Stimulated activated CD8-positive, alpha-beta memory T cell treated with anti-CD3 and anti-CD28 coated beads, Interleukin-12 subunit alpha, Interleukin-12 subunit beta, amount 100 ng/mL, for 4 hours (primary cell): ENCODE data around the gene TAAR9.
A peak's percentile ranks its signal among the peaks of the same experiment; 100 is the strongest.
"Not testable (repeated sequence)": the region's sequence is repeated elsewhere in the genome, so short reads cannot be mapped to it uniquely, and the experiment has no call there.

Experiments used
- DNase-seq: peaks from one replicate; pipeline ENCODE4 v3.0.0-alpha.2; 2020; ENCODE audit warnings: low read depth

The TAAR9 gene

GRCh38 chr6:132515386-132515785 is 22.7 kb upstream of the TAAR9 start:
- DNase-seq, result no peak

GRCh38 chr6:132520953-132521352 is 17.1 kb upstream of the TAAR9 start:
- DNase-seq, result no peak

DNA sequence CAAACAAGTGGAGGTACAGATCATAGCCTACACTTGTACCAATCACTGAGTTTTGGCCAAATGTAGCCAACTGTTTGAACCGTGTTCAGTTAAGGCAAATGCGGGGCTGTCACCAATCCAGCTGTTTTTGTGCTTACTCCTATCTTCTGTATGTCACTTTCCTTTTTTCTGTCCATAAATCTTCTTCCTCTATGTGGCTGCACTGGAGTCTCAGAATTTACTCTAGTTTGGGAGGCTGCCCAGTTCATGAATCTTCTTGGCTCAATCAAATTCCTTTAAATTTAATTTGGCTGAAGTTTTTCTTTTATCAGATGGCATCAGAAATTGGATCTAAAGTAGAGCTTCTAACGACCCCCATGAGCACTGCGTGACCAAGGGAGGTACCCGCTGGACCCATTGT is 13.4 kb upstream of the TAAR9 start:
- DNase-seq, result no peak

GRCh38 chr6:132525866-132526265 is 12.2 kb upstream of the TAAR9 start:
- DNase-seq, result no peak

DNA sequence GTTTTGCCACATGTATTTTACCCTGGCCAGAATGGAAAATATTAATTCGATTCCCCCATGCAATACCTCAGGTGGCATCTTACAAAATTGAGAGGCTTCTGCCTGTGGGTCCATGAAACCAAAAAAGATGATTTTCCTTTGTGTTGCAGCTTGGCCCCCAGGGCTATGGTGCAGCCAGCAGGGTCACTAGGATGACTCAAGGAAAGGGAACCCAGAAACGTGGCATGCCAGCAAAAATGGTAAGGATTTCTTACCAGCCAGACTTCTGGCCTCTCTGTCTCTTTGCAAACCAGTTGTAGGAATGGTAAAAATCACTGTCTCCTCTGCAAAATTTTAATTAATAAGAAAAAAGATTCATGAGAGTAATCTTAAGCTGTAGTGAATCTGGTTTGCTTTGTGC is 11.6 kb upstream of the TAAR9 start:
- DNase-seq, result no peak

GRCh38 chr6:132527791-132528190 is 10.3 kb upstream of the TAAR9 start:
- DNase-seq, result no peak

GRCh38 chr6:132530293-132530974 is 7.6 kb upstream of the TAAR9 start:
- DNase-seq, result peak; percentile 28

GRCh38 chr6:132534546-132534945 is 3.5 kb upstream of the TAAR9 start:
- DNase-seq, result not testable (repeated sequence)

- DNase-seq, result no peak
These were observed 932 bp upstream of the TAAR9 start for GRCh38 chr6:132537145-132537544.

DNA sequence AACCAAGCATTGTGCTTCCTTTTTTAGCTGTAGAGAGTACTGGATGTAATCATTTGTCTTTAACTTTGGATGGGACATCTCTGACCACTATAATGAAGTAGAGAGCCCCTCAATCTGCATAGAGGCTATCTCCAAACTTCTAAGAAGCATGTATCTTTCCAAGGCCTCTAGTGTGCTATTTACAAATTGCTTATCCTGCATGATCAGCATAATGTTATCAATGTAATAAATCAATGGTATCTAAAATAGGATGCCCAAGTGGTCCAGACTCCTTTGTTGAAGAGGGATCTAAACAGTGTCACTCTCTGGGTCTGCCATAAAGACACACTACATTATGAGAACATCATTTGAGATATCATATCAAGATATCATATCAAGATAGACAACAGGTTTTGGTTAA is 6.7 kb downstream of the TAAR9 start:
- no peak for DNase-seq

- DNase-seq, result no peak
These were observed 10.8 kb downstream of the TAAR9 start for GRCh38 chr6:132548746-132549463.

DNA sequence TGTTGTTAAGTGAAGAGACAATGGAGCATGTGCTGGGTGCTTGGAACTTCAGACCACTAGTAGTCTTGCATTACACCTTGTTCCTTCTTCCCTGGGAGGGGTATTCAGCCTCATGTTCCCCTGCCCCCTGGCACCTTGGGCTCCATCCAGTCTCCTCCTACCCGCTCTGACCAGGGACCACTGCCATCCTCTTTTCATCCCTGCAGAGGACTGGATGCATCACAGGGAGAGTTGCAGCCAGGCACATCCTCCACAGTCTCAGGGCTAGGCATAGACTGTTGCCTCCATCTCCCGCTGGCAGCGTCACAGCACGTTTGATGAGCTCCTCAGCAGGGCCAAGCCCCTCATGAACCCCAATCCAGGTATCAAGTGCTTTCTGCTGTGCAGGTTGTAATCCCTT is 13.1 kb downstream of the TAAR9 start:
- DNase-seq, result no peak

- DNase-seq, result no peak
These were observed 14.3 kb downstream of the TAAR9 start, which contains the start of gene TAAR8 for GRCh38 chr6:132552372-132552771. Gene TAAR8 (plus strand): TSS chr6:132552672. CDS start chr6:132552693, 21 bp downstream.

- not testable (repeated sequence) for DNase-seq
These were observed 22.0 kb downstream of the TAAR9 start for GRCh38 chr6:132560087-132560486.

GRCh38 chr6:132566404-132566803 is 28.3 kb downstream of the TAAR9 start:
- DNase-seq, result no peak

DNA sequence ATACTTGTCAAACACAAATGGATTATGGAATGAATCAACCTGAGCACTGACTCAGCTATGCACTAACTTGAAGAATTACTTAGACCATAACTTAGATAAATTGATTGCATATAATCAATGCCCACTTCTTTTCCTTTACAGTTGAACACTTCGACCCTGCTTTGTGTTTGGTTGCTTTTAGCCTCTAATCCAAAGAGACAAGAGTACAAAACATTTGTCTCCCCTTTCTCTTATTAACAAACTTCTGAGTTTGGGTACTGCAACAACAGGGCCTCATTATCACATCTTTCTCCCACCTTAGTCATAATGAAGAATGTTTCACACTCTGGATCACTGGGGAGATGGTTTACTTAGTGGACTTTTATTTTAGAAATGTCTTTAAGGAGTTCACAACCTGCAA is 29.5 kb downstream of the TAAR9 start:
- DNase-seq, result no peak

GRCh38 chr6:132568611-132569010 is 30.5 kb downstream of the TAAR9 start:
- DNase-seq, result no peak

DNA sequence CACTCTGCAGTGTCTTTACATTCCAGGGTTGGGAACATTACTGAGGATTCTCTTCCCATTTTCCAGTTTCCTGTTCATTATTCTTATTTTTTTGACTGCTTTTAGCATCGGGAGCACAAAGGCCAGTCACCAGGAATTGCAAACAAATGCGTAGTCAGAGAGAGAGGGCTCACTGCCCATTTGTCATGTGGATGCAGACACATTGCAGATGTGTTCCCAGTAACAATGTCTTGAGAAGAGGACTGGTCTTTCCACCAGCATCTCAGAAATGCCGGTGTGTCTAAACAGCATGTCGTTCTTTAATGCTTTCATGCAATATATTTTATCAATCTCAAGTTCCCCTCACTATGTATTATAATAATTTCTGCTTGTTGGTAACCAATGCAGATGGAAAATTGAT is 31.1 kb downstream of the TAAR9 start:
- no peak for DNase-seq

DNA sequence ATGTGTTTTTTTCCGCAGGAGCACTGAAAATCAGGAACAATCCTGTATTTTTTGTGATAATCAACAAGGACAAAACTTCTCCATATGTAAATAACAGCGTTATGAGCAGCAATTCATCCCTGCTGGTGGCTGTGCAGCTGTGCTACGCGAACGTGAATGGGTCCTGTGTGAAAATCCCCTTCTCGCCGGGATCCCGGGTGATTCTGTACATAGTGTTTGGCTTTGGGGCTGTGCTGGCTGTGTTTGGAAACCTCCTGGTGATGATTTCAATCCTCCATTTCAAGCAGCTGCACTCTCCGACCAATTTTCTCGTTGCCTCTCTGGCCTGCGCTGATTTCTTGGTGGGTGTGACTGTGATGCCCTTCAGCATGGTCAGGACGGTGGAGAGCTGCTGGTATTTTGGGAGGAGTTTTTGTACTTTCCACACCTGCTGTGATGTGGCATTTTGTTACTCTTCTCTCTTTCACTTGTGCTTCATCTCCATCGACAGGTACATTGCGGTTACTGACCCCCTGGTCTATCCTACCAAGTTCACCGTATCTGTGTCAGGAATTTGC is 32.2 kb downstream of the TAAR9 start, which contains the start of gene TAAR6:
Gene TAAR6 (plus strand): TSS at position 102 of the 557 bp plus-strand sequence. CDS start 0 bp downstream, at position 102.
- no peak for DNase-seq

- no peak for DNase-seq
These were observed 33.7 kb downstream of the TAAR9 start for GRCh38 chr6:132571774-132572173.

- no peak for DNase-seq
These were observed 46.6 kb downstream of the TAAR9 start for GRCh38 chr6:132584698-132585097.

- DNase-seq, result no peak
These were observed 49.3 kb downstream of the TAAR9 start for GRCh38 chr6:132587424-132587823.
